Activated naive CD4-positive, alpha-beta T cell treated with anti-CD3 and anti-CD28 coated beads for 36 hours (primary cell): ENCODE measurements around the gene CELF2. TPM values are rescaled to one million over a fixed set of nuclear protein-coding genes. Genes with fewer than 3 reads are reported as not detected.
"Not testable (repeated sequence)": the region's sequence is repeated elsewhere in the genome, so short reads cannot be mapped to it uniquely, and the experiment has no call there.

Experiments
- CTCF ChIA-PET: fragments of 350-600 bp; sonication (Branson Sonifier 250); formaldehyde crosslinking; loops from one replicate; lab custom pipeline; 2021; ENCODE audit warnings: antibody characterized with exemption; lab: Charles Lee
- DNase-seq: peaks from one replicate; pipeline ENCODE4 v3.0.0-alpha.2; 2020
- H3K27ac Mint-ChIP-seq: one replicate; pipeline ENCODE4 v1.8.0; 2021; ENCODE audit warnings: mild to moderate bottlenecking, mixed read lengths
- H3K27me3 Mint-ChIP-seq: one replicate; pipeline ENCODE4 v1.8.0; 2021; ENCODE audit warnings: low read depth, mixed read lengths
- H3K36me3 Mint-ChIP-seq: one replicate; pipeline ENCODE4 v1.8.0; 2021; ENCODE audit warnings: low read depth, mixed read lengths
- H3K4me1 Mint-ChIP-seq: one replicate; pipeline ENCODE4 v1.8.0; 2021; ENCODE audit warnings: low read depth, mixed read lengths
- H3K4me3 Mint-ChIP-seq: one replicate; pipeline ENCODE4 v1.8.0; 2021; ENCODE audit warnings: mild to moderate bottlenecking, moderate library complexity, mixed read lengths
- H3K9me3 Mint-ChIP-seq: one replicate; pipeline ENCODE4 v1.8.0; 2021; ENCODE audit warnings: mixed read lengths
- intact Hi-C: fragments of 100-400 bp; cut with micrococcal nuclease; formaldehyde crosslinking; loops from one replicate; pipeline ENCODE4 v1.15.1; 2023
- total RNA-seq, 2 experiments: library from RNA; stranded (reverse); gene quantifications; one replicate each; pipeline ENCODE4 v1.2.3, GENCODE V29; 2021

Gene CELF2
- total RNA-seq, 2 experiments from 2014 or later, result 68.2 to 72.2 TPM

DNA sequence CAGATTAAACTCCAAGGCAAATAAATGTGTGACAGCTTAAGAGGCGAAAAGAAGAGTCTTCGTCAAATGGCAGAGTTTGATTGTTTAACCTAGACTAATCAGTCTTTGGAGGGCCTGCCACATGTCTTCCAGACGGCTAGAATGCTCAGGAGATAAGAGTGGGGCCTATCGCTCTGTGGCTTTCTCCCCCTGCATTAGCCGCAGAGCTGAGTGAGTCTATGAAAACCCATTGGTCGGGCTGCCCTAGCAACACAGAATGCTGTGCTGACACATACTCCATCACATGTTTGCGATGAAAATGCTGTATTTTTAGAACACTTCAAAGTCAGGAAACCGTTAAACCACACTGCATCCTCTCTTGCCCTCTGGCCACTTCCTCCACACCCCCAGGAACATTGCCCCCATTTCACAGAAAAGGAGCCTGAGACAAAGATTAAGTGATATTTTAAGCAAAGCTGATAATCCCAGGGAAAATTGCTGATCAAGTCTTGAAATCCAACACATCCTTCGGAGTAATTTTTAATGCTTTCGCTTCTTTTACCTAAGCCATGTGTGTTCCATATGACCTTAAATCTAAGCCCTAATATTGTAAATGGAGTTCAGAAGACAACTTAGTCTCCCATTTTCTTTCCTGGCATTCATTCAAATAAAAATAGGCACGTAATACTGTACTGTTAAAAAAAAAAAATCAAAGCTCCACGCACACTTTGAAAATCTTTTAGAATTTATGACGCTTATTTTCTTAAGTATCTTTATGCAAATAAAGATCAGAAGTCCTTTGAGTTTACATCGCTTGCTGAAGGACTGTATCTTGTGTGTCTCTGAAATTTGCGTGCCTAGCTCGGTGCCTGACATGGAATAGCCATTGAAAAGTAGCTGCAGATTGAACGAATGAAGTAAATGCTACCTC, 161.2 kb downstream of the CELF2 start:
- CTCF ChIA-PET, result interaction anchor here (0.7 to 2.8 kb wide), 11 partner anchors 9 to 93 kb away, joined by 3 to 13 read pairs (median 4); no protein-coding TSS in a partner anchor
- intact Hi-C loops, result loop anchor here (1.0 to 10.0 kb wide), 10 partner anchors 9 to 946 kb away; partner anchors contain the start of genes SEC61A2 and UPF2
- Mint-ChIP-seq H3K9me3 (no peaks in the 10 kb centered on the region), H3K27ac (no peak overlapping the region), H3K4me3 (peak overlapping the region; percentile 82), H3K36me3 (peaks cover 57% of the 10 kb centered on the region), H3K4me1 (peaks cover 88% of the 10 kb centered on the region), H3K27me3 (no peaks in the 10 kb centered on the region)
- peak; percentile 90 for DNase-seq

DNA sequence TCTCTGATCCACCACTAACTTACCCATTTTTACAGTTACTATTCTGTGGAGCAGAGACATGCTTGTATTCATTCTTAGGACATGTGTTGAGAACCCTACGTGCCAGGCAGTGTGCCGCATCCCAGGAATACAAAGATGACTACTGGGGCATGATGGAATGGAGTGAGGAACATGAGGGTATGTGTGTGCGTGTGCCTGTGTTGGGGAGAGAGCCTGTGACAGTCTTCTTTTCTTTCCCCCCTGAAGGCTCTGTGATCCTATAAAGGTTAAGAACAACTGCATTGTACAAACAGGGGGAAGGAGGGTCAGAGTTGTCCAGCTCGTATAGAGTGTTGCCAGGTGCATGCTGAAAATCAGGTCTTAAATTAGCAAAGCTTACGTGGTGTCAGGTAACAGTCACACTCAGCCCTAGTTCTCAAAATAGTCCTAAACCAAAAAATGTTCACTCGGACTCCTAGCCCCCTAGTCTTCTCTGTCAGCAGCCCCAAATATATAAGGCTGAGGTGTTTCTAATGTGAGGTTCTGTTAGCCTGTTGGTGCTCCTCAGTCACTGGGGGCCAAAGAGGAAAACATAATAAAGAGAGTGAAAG, 161.9 kb downstream of the CELF2 start:
- no peak for DNase-seq
- intact Hi-C loops, result loop anchor here (1.0 to 10.0 kb wide), 5 partner anchors 66 to 945 kb away; partner anchors contain the start of genes SEC61A2 and UPF2
- H3K4me3 Mint-ChIP-seq, result peak overlapping the region; percentile 82
- H3K36me3 Mint-ChIP-seq, result peaks cover 57% of the 10 kb centered on the region
- no peak overlapping the region for H3K27ac Mint-ChIP-seq
- H3K27me3 Mint-ChIP-seq, result no peaks in the 10 kb centered on the region
- H3K9me3 Mint-ChIP-seq, result no peaks in the 10 kb centered on the region
- H3K4me1 Mint-ChIP-seq, result peaks cover 87% of the 10 kb centered on the region
- CTCF ChIA-PET, result interaction anchor here (0.8 to 2.8 kb wide), 10 partner anchors 10 to 92 kb away, joined by 3 to 13 read pairs (median 4); no protein-coding TSS in a partner anchor

DNA sequence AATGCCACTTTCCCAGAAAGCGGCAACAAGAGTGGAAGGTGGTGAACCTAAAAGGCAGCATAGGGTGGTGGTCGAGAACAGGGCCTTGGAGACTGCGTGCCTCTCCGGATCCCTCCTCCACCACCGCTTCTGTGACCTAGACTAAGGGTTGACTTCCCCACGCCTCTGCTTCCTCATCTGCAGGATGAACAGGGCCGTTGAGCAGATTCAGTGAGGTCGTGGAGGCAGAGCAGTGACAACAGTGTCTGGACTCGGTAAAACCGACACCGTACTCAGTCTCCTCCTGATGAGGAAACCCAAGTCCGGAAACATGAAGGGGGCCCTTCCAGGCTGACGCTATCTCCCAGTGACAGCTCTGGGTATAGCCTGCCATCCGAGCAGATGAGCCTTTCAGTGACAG, 162.6 kb downstream of the CELF2 start:
- peaks cover 87% of the 10 kb centered on the region for H3K4me1 Mint-ChIP-seq
- H3K9me3 Mint-ChIP-seq, result peaks cover 3% of the 10 kb centered on the region
- CTCF ChIA-PET, result interaction anchor here (0.8 to 2.8 kb wide), 5 partner anchors 18 to 91 kb away, joined by 3 to 13 read pairs (median 3); no protein-coding TSS in a partner anchor
- H3K36me3 Mint-ChIP-seq, result peaks cover 58% of the 10 kb centered on the region
- H3K27ac Mint-ChIP-seq, result no peak overlapping the region
- H3K4me3 Mint-ChIP-seq, result peak overlapping the region; percentile 82
- intact Hi-C loops, result no loop called here
- peak; percentile 85 for DNase-seq
- H3K27me3 Mint-ChIP-seq, result no peaks in the 10 kb centered on the region

DNA sequence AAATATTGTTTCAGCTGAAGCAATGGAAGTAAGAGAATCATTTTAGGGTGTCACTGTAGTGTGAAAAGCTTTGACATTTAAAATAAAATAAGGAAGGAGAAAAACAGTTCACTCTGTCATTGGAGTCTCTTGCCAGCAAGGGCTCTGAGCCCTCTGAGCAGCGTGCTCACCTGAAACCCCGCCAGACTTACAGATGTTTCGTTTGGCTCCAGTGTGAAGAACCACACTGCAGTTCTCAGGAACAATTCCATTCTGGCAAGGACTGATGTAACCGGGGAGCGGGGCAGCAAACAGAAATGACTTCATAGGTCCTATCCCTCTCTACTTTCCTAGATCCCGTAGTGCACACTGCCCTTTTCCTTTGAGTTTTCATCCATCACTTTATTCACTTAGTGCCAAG, 164.3 kb downstream of the CELF2 start:
- no peak overlapping the region for H3K4me3 Mint-ChIP-seq
- CTCF ChIA-PET, result no interaction called here
- no peaks in the 10 kb centered on the region for H3K27me3 Mint-ChIP-seq
- H3K4me1 Mint-ChIP-seq, result peaks cover 87% of the 10 kb centered on the region
- intact Hi-C loops, result no loop called here
- no peak for DNase-seq
- peaks cover 8% of the 10 kb centered on the region for H3K9me3 Mint-ChIP-seq
- H3K27ac Mint-ChIP-seq, result no peak overlapping the region
- peaks cover 62% of the 10 kb centered on the region for H3K36me3 Mint-ChIP-seq

DNA sequence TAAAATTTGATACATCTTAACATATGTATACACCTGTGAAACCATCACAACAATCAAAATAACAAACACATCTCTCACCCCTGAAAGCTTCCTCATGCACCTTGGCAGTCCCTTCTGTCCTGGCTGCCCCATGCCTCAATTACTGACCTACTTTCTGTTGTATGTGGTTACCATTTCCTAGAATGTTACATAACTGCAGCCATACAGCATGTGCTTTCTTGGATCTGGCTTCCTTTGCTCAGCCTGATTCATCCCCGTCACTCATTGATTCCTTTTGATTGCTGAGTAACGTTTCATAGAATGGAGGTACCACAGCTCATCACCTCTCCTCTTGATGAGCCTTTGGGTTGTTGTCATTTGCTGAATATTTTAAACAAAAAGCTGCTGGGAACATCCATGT, 165.3 kb downstream of the CELF2 start:
- intact Hi-C loops, result no loop called here
- no peak overlapping the region for H3K4me3 Mint-ChIP-seq
- peaks cover 85% of the 10 kb centered on the region for H3K4me1 Mint-ChIP-seq
- CTCF ChIA-PET, result interaction anchor here (0.6 to 1.2 kb wide), 4 partner anchors 8 to 87 kb away, joined by 3 read pairs; no protein-coding TSS in a partner anchor
- peaks cover 66% of the 10 kb centered on the region for H3K36me3 Mint-ChIP-seq
- no peak overlapping the region for H3K27ac Mint-ChIP-seq
- no peak for DNase-seq
- no peaks in the 10 kb centered on the region for H3K27me3 Mint-ChIP-seq
- peaks cover 8% of the 10 kb centered on the region for H3K9me3 Mint-ChIP-seq

DNA sequence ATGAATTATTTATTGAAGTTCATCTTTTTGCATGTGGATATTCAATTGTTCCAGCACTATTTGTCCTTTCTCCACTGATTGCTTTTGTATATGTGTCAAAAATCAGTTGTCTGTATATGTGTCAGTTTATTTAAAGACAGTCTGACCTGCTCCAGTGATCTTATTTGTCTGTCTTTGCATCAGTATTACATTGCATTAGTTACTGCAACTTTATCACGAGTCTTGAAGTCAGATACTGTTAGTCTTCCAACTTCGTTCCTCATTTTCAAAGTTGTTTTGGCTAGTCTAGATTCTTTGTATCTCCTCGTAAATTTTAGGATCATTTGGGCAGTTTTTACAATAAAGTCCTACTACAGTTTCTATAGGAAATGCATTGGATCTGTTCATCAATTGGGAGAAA, 166.4 kb downstream of the CELF2 start:
- intact Hi-C loops, result no loop called here
- H3K27ac Mint-ChIP-seq, result peak overlapping the region; percentile 6
- CTCF ChIA-PET, result no interaction called here
- peaks cover 8% of the 10 kb centered on the region for H3K9me3 Mint-ChIP-seq
- DNase-seq, result no peak
- H3K27me3 Mint-ChIP-seq, result no peaks in the 10 kb centered on the region
- H3K36me3 Mint-ChIP-seq, result peaks cover 71% of the 10 kb centered on the region
- H3K4me3 Mint-ChIP-seq, result no peak overlapping the region
- H3K4me1 Mint-ChIP-seq, result peaks cover 87% of the 10 kb centered on the region

DNA sequence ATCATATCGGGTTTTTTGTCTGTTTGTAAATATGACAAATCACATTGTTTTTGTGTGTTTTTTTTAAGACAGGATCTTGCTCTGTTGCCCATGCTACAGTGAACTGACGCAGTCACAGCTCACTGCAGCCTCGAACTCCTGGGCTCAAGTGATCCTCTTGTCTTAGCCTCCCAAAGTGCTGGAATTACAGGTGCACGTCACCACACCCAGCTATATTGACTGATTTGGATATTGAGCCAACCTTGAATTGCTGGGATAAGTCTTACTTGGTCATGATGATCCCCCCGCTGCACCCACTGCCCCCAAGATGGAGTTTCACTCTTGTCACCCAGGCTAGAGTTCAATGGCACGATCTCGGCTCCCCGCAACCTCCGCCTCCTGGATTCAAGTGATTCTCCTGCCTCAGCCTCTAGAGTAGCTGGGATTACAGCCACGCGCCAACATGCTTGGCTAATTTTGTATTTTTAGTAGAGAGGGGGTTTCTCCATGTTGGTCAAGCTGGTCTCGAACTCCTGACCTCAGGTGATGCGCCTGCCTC, 167.5 kb downstream of the CELF2 start:
- H3K36me3 Mint-ChIP-seq, result peaks cover 70% of the 10 kb centered on the region
- H3K4me1 Mint-ChIP-seq, result peaks cover 94% of the 10 kb centered on the region
- intact Hi-C loops, H3K4me3 Mint-ChIP-seq, H3K27me3 Mint-ChIP-seq, DNase-seq, H3K9me3 Mint-ChIP-seq, CTCF ChIA-PET: not testable (repeated sequence)
- peak overlapping the region; percentile 57 for H3K27ac Mint-ChIP-seq

DNA sequence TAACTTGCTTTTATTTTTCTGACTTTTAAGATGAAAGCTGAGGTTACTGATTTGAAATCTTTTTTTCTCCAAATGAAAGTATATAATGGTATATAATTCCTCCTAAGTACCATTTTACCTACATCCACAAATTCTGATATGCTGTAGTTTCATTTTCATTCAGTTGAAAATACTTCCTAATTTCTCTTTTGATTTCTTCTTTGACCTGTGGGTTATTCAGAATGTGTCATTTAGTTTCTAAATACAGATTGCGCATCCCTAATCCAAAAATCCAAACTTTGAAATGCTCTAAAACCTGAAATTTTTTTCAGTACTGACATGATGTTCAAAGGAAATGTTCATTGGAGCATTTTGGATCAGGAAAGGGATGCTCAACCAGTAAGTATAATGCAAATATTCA, 168.7 kb downstream of the CELF2 start:
- no peak overlapping the region for H3K4me3 Mint-ChIP-seq
- peak overlapping the region; percentile 52 for H3K27ac Mint-ChIP-seq
- peaks cover 94% of the 10 kb centered on the region for H3K4me1 Mint-ChIP-seq
- CTCF ChIA-PET, result no interaction called here
- intact Hi-C loops, result no loop called here
- DNase-seq, result no peak
- H3K9me3 Mint-ChIP-seq, result peaks cover 8% of the 10 kb centered on the region
- no peaks in the 10 kb centered on the region for H3K27me3 Mint-ChIP-seq
- peaks cover 66% of the 10 kb centered on the region for H3K36me3 Mint-ChIP-seq

DNA sequence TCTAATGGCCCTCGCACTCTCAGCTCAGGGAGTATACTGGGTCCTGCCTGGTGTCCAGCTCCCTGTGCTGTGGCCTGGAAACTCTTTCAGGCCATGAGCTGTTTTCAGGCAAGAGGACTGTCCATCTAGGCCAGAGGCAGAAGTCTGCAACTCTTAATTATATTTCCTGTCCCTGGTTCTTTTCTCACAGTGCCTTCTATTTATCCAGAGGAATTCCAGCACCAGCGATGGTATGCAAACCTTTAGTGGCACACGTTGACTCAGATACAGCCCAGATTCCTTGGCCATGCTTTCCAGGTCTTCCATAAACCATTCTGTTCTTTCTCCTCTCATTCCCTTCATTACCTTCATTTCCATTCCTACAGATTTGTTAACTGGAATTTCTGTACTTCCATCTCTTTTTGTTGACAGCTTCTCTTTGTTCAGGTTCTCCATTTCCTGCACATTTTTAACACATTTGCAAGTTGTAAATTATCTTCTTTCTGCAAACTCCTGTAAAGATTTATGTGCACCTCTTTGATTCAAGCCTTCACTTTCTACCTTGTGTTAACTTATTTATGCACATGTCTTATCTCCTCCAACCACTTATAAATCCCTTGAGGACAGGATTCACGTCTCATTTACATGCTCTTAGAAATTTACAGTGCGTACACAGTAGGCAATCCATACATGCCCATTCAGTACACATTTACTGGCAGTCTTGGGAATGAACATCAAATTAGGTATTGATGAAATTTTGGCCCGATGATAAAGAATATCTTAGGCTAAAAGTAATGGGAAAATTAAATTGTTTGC, 172.1 kb downstream of the CELF2 start:
- H3K27me3 Mint-ChIP-seq, result no peaks in the 10 kb centered on the region
- no peak overlapping the region for H3K4me3 Mint-ChIP-seq
- peaks cover 8% of the 10 kb centered on the region for H3K9me3 Mint-ChIP-seq
- peak overlapping the region; percentile 38 for H3K27ac Mint-ChIP-seq
- CTCF ChIA-PET, result interaction anchor here (0.8 to 1.1 kb wide), 3 partner anchors 7 to 89 kb away, joined by 3 to 4 read pairs (median 3); no protein-coding TSS in a partner anchor
- peaks cover 93% of the 10 kb centered on the region for H3K4me1 Mint-ChIP-seq
- peaks cover 61% of the 10 kb centered on the region for H3K36me3 Mint-ChIP-seq
- no peak for DNase-seq
- intact Hi-C loops, result loop anchor here (1.0 kb wide), 1 partner anchor 10 kb away; no protein-coding TSS in a partner anchor

DNA sequence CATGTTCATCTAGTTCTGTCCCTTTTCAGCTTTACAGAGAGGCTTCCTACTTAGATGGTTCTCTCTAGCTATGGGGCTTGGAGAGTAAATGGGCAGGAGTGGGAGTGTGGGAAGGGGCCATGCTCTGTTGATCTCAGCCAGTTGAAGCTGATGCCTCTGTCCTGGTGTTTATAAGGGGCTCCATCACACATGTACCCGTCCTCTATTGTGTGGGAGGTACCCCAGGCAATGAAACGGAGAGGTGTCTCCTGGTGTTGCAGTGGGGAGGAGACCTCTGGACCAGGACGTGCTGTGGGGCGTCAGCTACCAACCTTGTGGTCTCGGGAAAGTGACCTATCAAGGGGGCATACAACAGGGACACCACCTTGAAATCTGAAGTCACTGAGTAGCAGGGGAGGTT, 173.5 kb downstream of the CELF2 start:
- peaks cover 93% of the 10 kb centered on the region for H3K4me1 Mint-ChIP-seq
- CTCF ChIA-PET, result interaction anchor here (1.1 kb wide), 1 partner anchor 9 kb away, joined by 3 read pairs; no protein-coding TSS in a partner anchor
- no peak overlapping the region for H3K4me3 Mint-ChIP-seq
- intact Hi-C loops, result no loop called here
- peaks cover 60% of the 10 kb centered on the region for H3K36me3 Mint-ChIP-seq
- no peaks in the 10 kb centered on the region for H3K9me3 Mint-ChIP-seq
- peak overlapping the region; percentile 50 for H3K27ac Mint-ChIP-seq
- DNase-seq, result no peak
- no peaks in the 10 kb centered on the region for H3K27me3 Mint-ChIP-seq

DNA sequence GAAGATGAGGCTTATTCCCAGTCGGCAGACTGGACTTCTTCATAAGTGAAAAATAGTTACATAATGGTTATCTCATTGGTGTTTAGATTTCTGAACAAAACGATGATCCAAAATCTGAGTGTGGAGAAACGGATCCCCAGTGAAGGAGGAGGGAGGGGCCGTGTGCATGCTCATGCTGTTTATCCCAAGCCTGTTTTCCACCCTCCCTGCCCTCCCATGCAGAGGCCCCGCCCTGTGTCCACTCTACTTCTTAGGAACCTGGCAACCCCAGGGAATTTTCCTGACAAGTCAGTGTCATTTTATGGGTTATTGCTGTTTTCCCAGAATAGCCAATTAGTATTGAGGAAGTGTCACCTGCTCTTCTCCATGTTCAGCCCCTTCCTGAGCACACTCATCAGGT, 174.0 kb downstream of the CELF2 start:
- CTCF ChIA-PET, result no interaction called here
- Mint-ChIP-seq H3K27ac (no peak overlapping the region), H3K4me1 (peaks cover 93% of the 10 kb centered on the region), H3K27me3 (no peaks in the 10 kb centered on the region), H3K36me3 (peaks cover 57% of the 10 kb centered on the region), H3K9me3 (no peaks in the 10 kb centered on the region), H3K4me3 (no peak overlapping the region)
- intact Hi-C loops, result loop anchor here (1.0 kb wide), 1 partner anchor 9 kb away; no protein-coding TSS in a partner anchor
- no peak for DNase-seq
